HepG2 (cell line): ENCODE data around the gene DPH7. TPM values are rescaled to one million over a fixed set of nuclear protein-coding genes. Genes with fewer than 3 reads are reported as not detected.
A peak's percentile ranks its signal among the peaks of the same experiment; 100 is the strongest.

Experiments
- BCL3 ChIP-seq: sonication (generic); formaldehyde crosslinking; IDR thresholded peaks from 2 replicates; pipeline ENCODE4 v1.5.1; 2020; ENCODE audit warnings: mild to moderate bottlenecking, missing genetic modification reagents, moderate library complexity
- BCL6 ChIP-seq: IDR thresholded peaks from 2 replicates; pipeline ENCODE4 v1.6.1; 2016; ENCODE audit warnings: missing genetic modification reagents, missing compliant biosample characterization
- ELF3 ChIP-seq: IDR thresholded peaks from 2 replicates; pipeline ENCODE4 v1.6.1; 2016; ENCODE audit warnings: missing genetic modification reagents, missing compliant biosample characterization
- FOXO1 ChIP-seq: sonication (generic); formaldehyde crosslinking; IDR thresholded peaks from 2 replicates; pipeline ENCODE4 v1.4.0; 2020; ENCODE audit warnings: missing genetic modification reagents
- HBP1 ChIP-seq: IDR thresholded peaks from 2 replicates; pipeline ENCODE4 v1.6.1; 2016; ENCODE audit warnings: low read depth, control low read depth
- JUNB ChIP-seq: sonication (generic); formaldehyde crosslinking; IDR thresholded peaks from 2 replicates; pipeline ENCODE4 v1.8.0; 2022; ENCODE audit warnings: missing genetic modification reagents, mild to moderate bottlenecking, borderline replicate concordance
- NR2C2 ChIP-seq: sonication (generic); formaldehyde crosslinking; IDR thresholded peaks from 2 replicates; pipeline ENCODE4 v1.4.0; 2020; ENCODE audit warnings: missing genetic modification reagents, mild to moderate bottlenecking, moderate library complexity, borderline replicate concordance
- NR2F6 ChIP-seq, 2 experiments: IDR thresholded peaks; 2 replicates each; pipeline ENCODE4 v1.6.1; 2016; ENCODE audit warnings: antibody characterized with exemption in 1 of 2, mild to moderate bottlenecking in 1 of 2
- RFXAP ChIP-seq: sonication (generic); formaldehyde crosslinking; IDR thresholded peaks from 2 replicates; pipeline ENCODE4 v1.4.0; 2020; ENCODE audit warnings: missing genetic modification reagents, borderline replicate concordance
- SOX5 ChIP-seq: IDR thresholded peaks from 2 replicates; pipeline ENCODE4 v1.6.1; 2016; ENCODE audit warnings: borderline replicate concordance
- TEAD3 ChIP-seq: optimal IDR thresholded peaks from 2 replicates; pipeline ENCODE3; 2016; ENCODE audit warnings: borderline replicate concordance
- ZNF101 ChIP-seq: sonication (generic); formaldehyde crosslinking; IDR thresholded peaks from 2 replicates; pipeline ENCODE4 v1.4.0; 2020; ENCODE audit warnings: mild to moderate bottlenecking, low read depth, missing genetic modification reagents, borderline replicate concordance
- ZNF143 ChIP-seq: sonication (generic); formaldehyde crosslinking; IDR thresholded peaks from 2 replicates; pipeline ENCODE4 v1.4.0; 2020; ENCODE audit warnings: missing genetic modification reagents
- ZNF382 ChIP-seq: sonication (generic); formaldehyde crosslinking; IDR thresholded peaks from 2 replicates; pipeline ENCODE4 v1.5.0; 2020; ENCODE audit warnings: missing genetic modification reagents, mild to moderate bottlenecking, borderline replicate concordance
- ZNF501 ChIP-seq: sonication (generic); formaldehyde crosslinking; IDR thresholded peaks from 2 replicates; pipeline ENCODE4 v1.5.1; 2020; ENCODE audit warnings: mild to moderate bottlenecking, moderate library complexity, missing genetic modification reagents
- ZNF687 ChIP-seq: sonication (generic); formaldehyde crosslinking; IDR thresholded peaks from 2 replicates; pipeline ENCODE4 v1.5.1; 2020; ENCODE audit warnings: mild to moderate bottlenecking, missing genetic modification reagents, moderate library complexity
- ZNF724P ChIP-seq: sonication (generic); formaldehyde crosslinking; IDR thresholded peaks from 2 replicates; pipeline ENCODE4 v1.8.0; 2022; ENCODE audit warnings: missing genetic modification reagents, borderline replicate concordance
- ZNF746 ChIP-seq: sonication (generic); formaldehyde crosslinking; IDR thresholded peaks from 2 replicates; pipeline ENCODE4 v1.8.0; 2022; ENCODE audit warnings: mild to moderate bottlenecking, missing genetic modification reagents
- ZNF788 ChIP-seq: sonication (generic); formaldehyde crosslinking; IDR thresholded peaks from 2 replicates; pipeline ENCODE4 v1.5.0; 2020; ENCODE audit warnings: mild to moderate bottlenecking, missing genetic modification reagents, borderline replicate concordance
- polyA plus RNA-seq, 8 experiments: library from polyadenylated mRNA; depleted of rRNA in 3 of 8; stranded (reverse) in 7 of 8; unstranded in 1 of 8; fragments of >200 nt; fragmentation: Illumina TruSeq in 4 of 8; extraction: Trizol in 4 of 8; gene quantifications; 2 replicates each; pipeline versions ENCODE4 v1.2.1 to v1.2.3, GENCODE V29; 2011 to 2016; ENCODE audit warnings: low read depth in 4 of 8, missing spikeins in 1 of 8, mixed read lengths in 1 of 8; ENCODE audit not compliant: insufficient read depth in 1 of 8
- total RNA-seq, 5 experiments: library from RNA; depleted of rRNA; stranded (reverse); fragments of >200 nt; fragmentation: Illumina TruSeq; extraction: Trizol; gene quantifications; 2 replicates each; pipeline ENCODE4 v1.2.3, GENCODE V29; 2016; ENCODE audit warnings: low read depth in 1 of 5
- TF ChIP-seq, protein P1 (sequence below): sonication (generic); formaldehyde crosslinking; IDR thresholded peaks from 2 replicates; pipeline ENCODE4 v1.5.1; 2020; ENCODE audit warnings: mild to moderate bottlenecking, moderate library complexity, missing genetic modification reagents

DPH7 gene
- total and polyA plus RNA-seq, 2 of the 13 experiments (the other 11 are each of a cell fraction or from before 2014, with no cell fraction given) = 27.6 to 31.6 TPM

- TF ChIP-seq ZNF687 (CRISPR knock-in tag) = peak; percentile 81
- TF ChIP-seq ZNF788 = peak; percentile 65; the same call in 1 of the 2 replicates
- no peak for TF ChIP-seq JUNB (CRISPR knock-in tag)
- peak; percentile 26; the same call in 1 of the 2 replicates for TF ChIP-seq SOX5
- TF ChIP-seq ZNF501 = peak; percentile 79
- no peak for TF ChIP-seq BCL6 (CRISPR knock-in tag)
- TF ChIP-seq ZNF382 = no peak
- TF ChIP-seq ZNF101 (CRISPR knock-in tag) = no peak
- peak; percentile 76; the same call in 1 of the 2 replicates for TF ChIP-seq BCL3 (CRISPR knock-in tag)
- TF ChIP-seq, protein P1, sequence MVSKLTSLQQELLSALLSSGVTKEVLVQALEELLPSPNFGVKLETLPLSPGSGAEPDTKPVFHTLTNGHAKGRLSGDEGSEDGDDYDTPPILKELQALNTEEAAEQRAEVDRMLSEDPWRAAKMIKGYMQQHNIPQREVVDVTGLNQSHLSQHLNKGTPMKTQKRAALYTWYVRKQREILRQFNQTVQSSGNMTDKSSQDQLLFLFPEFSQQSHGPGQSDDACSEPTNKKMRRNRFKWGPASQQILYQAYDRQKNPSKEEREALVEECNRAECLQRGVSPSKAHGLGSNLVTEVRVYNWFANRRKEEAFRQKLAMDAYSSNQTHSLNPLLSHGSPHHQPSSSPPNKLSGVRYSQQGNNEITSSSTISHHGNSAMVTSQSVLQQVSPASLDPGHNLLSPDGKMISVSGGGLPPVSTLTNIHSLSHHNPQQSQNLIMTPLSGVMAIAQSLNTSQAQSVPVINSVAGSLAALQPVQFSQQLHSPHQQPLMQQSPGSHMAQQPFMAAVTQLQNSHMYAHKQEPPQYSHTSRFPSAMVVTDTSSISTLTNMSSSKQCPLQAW = peak; percentile 38; the same call in 1 of the 2 replicates
- TF ChIP-seq TEAD3 (CRISPR knock-in tag) = peak; percentile 34
- TF ChIP-seq NR2F6 (IDR thresholded peaks at IDR 0.05) = peak; percentile 64; the same call in 1 of the 2 replicates
- TF ChIP-seq NR2F6 (CRISPR knock-in tag; IDR thresholded peaks at IDR 0.05) = peak; percentile 86
- TF ChIP-seq ZNF746 (CRISPR knock-in tag) = 0 out of 2 replicates have a peak, but pooled peaks have one; percentile 30
- TF ChIP-seq ZNF143 (CRISPR knock-in tag) = peak; percentile 31; the same call in 1 of the 2 replicates
- TF ChIP-seq HBP1 (CRISPR knock-in tag) = peak; percentile 63; the same call in 1 of the 2 replicates
- no peak for TF ChIP-seq FOXO1
- peak; percentile 99 for TF ChIP-seq NR2C2 (CRISPR knock-in tag)
- no peak for TF ChIP-seq RFXAP (CRISPR knock-in tag)
- TF ChIP-seq ELF3 (CRISPR knock-in tag) = peak; percentile 30; the same call in 1 of the 2 replicates
- peak; percentile 43; the same call in 1 of the 2 replicates for TF ChIP-seq ZNF724P (CRISPR knock-in tag)
Measured at GRCh38 chr9:137618105-137619067, 39.7 kb upstream of the DPH7 start, which contains the start of gene EHMT1 (continued).
